ENCODE measurements around the gene OR10D3.

Gene OR10D3

DNA sequence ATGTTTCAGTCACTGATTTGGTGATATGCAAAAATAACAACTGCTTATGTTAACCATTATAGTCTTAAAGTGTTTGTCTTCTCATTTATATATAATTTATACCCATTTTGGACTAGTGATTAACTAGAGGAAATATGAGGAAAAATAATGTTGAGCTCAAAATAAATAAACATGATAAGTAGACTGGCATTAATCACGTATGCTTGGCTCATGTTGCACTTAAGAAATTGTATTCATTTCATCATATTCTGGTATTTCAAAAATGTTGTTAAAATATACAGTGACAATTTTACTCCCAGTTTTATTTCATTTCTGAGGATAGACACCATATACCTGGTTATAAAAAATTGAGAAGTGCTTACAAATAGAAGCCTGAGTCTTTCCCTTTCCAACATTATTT is 3.8 kb upstream of the OR10D3 start:
- TF ChIP-seq, protein P1, sequence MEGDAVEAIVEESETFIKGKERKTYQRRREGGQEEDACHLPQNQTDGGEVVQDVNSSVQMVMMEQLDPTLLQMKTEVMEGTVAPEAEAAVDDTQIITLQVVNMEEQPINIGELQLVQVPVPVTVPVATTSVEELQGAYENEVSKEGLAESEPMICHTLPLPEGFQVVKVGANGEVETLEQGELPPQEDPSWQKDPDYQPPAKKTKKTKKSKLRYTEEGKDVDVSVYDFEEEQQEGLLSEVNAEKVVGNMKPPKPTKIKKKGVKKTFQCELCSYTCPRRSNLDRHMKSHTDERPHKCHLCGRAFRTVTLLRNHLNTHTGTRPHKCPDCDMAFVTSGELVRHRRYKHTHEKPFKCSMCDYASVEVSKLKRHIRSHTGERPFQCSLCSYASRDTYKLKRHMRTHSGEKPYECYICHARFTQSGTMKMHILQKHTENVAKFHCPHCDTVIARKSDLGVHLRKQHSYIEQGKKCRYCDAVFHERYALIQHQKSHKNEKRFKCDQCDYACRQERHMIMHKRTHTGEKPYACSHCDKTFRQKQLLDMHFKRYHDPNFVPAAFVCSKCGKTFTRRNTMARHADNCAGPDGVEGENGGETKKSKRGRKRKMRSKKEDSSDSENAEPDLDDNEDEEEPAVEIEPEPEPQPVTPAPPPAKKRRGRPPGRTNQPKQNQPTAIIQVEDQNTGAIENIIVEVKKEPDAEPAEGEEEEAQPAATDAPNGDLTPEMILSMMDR (IDR thresholded peaks at IDR 0.05) = no peak
- Mint-ChIP-seq H3K27me3 (ENCODE audit: low read depth, poor library complexity) (peaks cover 28% of the 10 kb centered on the region), H3K4me1 (peaks cover 4% of the 10 kb centered on the region)

GRCh38 chr11:124190298-124191139 is 7.4 kb downstream of the OR10D3 start:
- Mint-ChIP-seq H3K36me3 (ENCODE audit: low read depth) (no peaks in the 10 kb centered on the region), H3K4me1 (peaks cover 22% of the 10 kb centered on the region), H3K4me3 (no peak overlapping the region), H3K9me3 (no peaks in the 10 kb centered on the region), H3K27ac (peak overlapping the region; percentile 17), H3K27me3 (ENCODE audit: low read depth, poor library complexity) (peaks cover 19% of the 10 kb centered on the region)
- no peak for DNase-seq
- TF ChIP-seq, protein P1 (IDR thresholded peaks at IDR 0.05) = no peak

More for the DNA sequence above, 3.8 kb upstream of the OR10D3 start:
- H3K9me3 Mint-ChIP-seq = peaks cover 4% of the 10 kb centered on the region
- no peak overlapping the region for H3K4me3 Mint-ChIP-seq
- H3K36me3 Mint-ChIP-seq (ENCODE audit: low read depth) = no peaks in the 10 kb centered on the region
- DNase-seq = no peak
- H3K27ac Mint-ChIP-seq = no peak overlapping the region

DNA sequence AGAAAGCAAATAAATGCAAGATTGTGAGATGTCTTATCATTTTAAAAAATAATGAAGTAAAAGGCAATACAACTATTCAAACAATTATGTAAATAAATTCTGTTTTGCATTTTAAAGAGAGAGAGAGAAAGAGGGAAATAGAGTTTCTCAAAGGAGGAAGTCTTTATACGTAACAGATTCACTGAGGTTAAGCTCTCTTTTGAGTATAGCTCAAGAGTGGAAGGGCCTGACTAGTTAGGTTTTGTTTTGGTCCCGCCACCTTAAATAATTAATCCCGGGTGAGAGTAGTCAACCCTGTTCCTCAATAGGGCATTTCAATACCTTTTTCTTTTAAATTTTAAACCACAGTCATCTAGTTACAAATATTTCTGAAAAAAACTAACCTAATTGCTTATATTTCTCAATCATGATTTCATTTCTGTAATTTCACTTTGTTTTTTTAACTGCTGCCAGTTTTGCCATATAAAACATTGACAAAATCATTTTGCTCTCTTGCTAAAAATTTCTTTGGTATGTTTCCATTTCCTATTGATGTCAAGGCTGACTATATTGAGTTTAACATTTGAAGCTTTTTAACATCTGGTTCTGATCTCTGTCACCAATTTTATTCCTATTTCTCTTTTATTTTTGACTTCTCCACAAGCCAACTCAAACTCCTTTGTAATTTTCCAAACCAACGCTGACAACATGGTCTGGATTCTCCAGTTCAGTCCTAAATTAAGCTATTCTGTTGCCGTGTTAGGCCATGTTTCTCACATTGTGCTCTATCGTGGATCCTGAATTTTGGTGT is 10.3 kb downstream of the OR10D3 start:
- no peaks in the 10 kb centered on the region for H3K36me3 Mint-ChIP-seq (ENCODE audit: low read depth)
- TF ChIP-seq, protein P1 (IDR thresholded peaks at IDR 0.05) = no peak
- H3K4me1 Mint-ChIP-seq = peaks cover 22% of the 10 kb centered on the region
- H3K9me3 Mint-ChIP-seq = no peaks in the 10 kb centered on the region
- DNase-seq = no peak
- H3K27me3 Mint-ChIP-seq (ENCODE audit: low read depth, poor library complexity) = peaks cover 9% of the 10 kb centered on the region
- no peak overlapping the region for H3K4me3 Mint-ChIP-seq
- peak overlapping the region; percentile 5 for H3K27ac Mint-ChIP-seq

DNA sequence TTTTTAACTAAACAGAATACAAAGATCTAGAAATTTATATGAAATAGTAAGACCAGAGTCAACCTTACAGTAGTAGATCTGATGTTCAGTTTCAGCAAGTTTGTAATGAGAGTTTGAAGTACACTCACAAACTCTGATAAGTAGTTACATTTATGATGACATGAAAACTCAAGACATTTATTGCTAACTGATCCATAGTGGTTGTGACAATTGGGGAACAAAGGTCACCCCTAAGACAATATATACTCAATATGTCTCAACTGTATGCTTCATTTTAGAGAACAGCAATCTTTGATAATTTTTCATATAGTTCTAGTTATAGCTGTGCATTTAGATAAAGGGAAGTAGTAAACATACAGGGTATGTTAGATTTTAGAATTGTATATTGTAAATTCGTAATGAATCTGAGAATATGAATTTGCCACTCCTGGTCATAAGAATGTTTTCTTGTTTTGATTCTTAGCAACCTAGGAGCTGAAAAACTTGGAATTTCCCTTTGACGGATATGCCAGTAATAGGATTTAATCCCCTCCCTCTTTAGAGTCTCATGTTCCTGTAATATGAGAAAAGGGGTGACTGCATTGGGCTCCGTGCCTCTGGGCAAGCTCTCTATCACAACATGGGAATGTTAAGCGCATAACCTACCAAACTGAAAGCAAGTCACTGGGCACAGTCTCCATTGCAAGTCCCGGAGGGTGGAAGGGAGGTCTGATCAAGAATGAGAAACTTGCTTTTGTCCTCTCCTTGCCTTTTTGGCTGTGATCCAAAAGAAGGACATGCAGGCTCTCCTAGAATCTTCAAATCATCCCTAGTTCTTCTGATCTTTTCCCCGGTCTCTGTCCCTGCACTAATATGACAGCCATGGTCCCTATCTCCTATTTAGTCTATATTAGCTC is 11.4 kb downstream of the OR10D3 start:
- peaks cover 4% of the 10 kb centered on the region for H3K9me3 Mint-ChIP-seq
- TF ChIP-seq, protein P1 (IDR thresholded peaks at IDR 0.05) = no peak
- no peak overlapping the region for H3K4me3 Mint-ChIP-seq
- H3K4me1 Mint-ChIP-seq = peaks cover 21% of the 10 kb centered on the region
- no peak for DNase-seq
- H3K27ac Mint-ChIP-seq = no peak overlapping the region
- H3K36me3 Mint-ChIP-seq (ENCODE audit: low read depth) = no peaks in the 10 kb centered on the region
- peaks cover 6% of the 10 kb centered on the region for H3K27me3 Mint-ChIP-seq (ENCODE audit: low read depth, poor library complexity)

DNA sequence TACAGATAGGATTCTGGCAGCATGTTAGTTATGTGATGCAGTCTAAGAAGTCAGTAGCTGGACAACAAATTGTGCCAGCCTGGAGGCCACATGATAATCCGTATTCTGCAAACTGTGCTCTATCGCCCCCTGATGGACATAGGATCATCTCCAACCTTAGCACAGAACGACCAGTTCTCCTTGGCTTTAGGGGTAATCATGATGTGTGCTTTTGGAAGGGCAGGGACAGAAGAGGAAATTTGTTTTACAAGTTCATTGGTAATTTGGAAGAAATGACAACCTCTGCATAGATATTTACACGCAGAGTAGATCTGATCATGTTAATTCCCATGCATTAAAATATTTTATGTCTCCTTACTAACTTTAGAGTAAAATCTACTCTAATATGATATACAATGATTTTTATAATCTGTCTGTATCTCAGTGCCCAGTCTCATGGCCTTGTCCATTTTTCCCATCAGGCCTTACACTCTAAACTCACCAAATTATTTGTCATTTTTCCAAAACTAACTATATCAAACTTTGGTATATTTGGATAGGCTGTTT is 12.1 kb downstream of the OR10D3 start:
- H3K9me3 Mint-ChIP-seq = peaks cover 4% of the 10 kb centered on the region
- H3K4me1 Mint-ChIP-seq = peaks cover 14% of the 10 kb centered on the region
- no peak overlapping the region for H3K27ac Mint-ChIP-seq
- H3K36me3 Mint-ChIP-seq (ENCODE audit: low read depth) = no peaks in the 10 kb centered on the region
- H3K27me3 Mint-ChIP-seq (ENCODE audit: low read depth, poor library complexity) = peaks cover 6% of the 10 kb centered on the region
- H3K4me3 Mint-ChIP-seq = no peak overlapping the region
- peak; percentile 55 for DNase-seq
- TF ChIP-seq, protein P1 (IDR thresholded peaks at IDR 0.05) = peak; percentile 66

Measured in nephron progenitor cell (in vitro differentiated cells).